ENCODE results near the gene PIEZO2.

PIEZO2 gene

GRCh38 chr18:10875811-10876210, 273.6 kb downstream of the PIEZO2 start:
- ATAC-seq, result no peak
- TF ChIP-seq PPARA (CRISPR knock-in tag; IDR thresholded peaks at IDR 0.05; ENCODE audit: borderline replicate concordance) (no peak), RARB (CRISPR knock-in tag; IDR thresholded peaks at IDR 0.05) (no peak), PATZ1 (CRISPR knock-in tag; IDR thresholded peaks at IDR 0.05; ENCODE audit: borderline replicate concordance) (no peak), SNAI2 (CRISPR knock-in tag; IDR thresholded peaks at IDR 0.05) (no peak), GLIS3 (CRISPR knock-in tag; IDR thresholded peaks at IDR 0.05) (no peak), ZNF70 (CRISPR knock-in tag; IDR thresholded peaks at IDR 0.05) (no peak), ARNTL (CRISPR knock-in tag; IDR thresholded peaks at IDR 0.05; ENCODE audit: borderline replicate concordance, low read depth) (no peak), ISL1 (CRISPR knock-in tag; IDR thresholded peaks at IDR 0.05) (no peak), ZFP3 (CRISPR knock-in tag; IDR thresholded peaks at IDR 0.05) (no peak), POU6F1 (CRISPR knock-in tag; IDR thresholded peaks at IDR 0.05; ENCODE audit: borderline replicate concordance, low read depth) (no peak), ZC3H10 (CRISPR knock-in tag; IDR thresholded peaks at IDR 0.05) (no peak), ESRRG (CRISPR knock-in tag; IDR thresholded peaks at IDR 0.05) (no peak), CSDC2 (CRISPR knock-in tag; IDR thresholded peaks at IDR 0.05) (no peak), CSRNP3 (CRISPR knock-in tag; IDR thresholded peaks at IDR 0.05) (no peak), BACH2 (CRISPR knock-in tag; IDR thresholded peaks at IDR 0.05; ENCODE audit: borderline replicate concordance) (no peak), CREB5 (CRISPR knock-in tag; IDR thresholded peaks at IDR 0.05; ENCODE audit: low read depth) (no peak), ZNF8 (CRISPR knock-in tag; IDR thresholded peaks at IDR 0.05) (no peak)

GRCh38 chr18:10872304-10872703, 277.1 kb downstream of the PIEZO2 start:
- no peak for TF ChIP-seq ISL1 (CRISPR knock-in tag; IDR thresholded peaks at IDR 0.05)
- no peak for ATAC-seq

GRCh38 chr18:10864722-10865121, 284.6 kb downstream of the PIEZO2 start:
- TF ChIP-seq ZFP30 (CRISPR knock-in tag; IDR thresholded peaks at IDR 0.05) (no peak), TCF4 (CRISPR knock-in tag; IDR thresholded peaks at IDR 0.05; ENCODE audit: borderline replicate concordance) (no peak), CSRNP3 (CRISPR knock-in tag; IDR thresholded peaks at IDR 0.05) (no peak), BACH2 (CRISPR knock-in tag; IDR thresholded peaks at IDR 0.05; ENCODE audit: borderline replicate concordance) (no peak), ZNF70 (CRISPR knock-in tag; IDR thresholded peaks at IDR 0.05) (no peak), ZC3H10 (CRISPR knock-in tag; IDR thresholded peaks at IDR 0.05) (no peak), RARB (CRISPR knock-in tag; IDR thresholded peaks at IDR 0.05) (no peak), POU6F1 (CRISPR knock-in tag; IDR thresholded peaks at IDR 0.05; ENCODE audit: borderline replicate concordance, low read depth) (no peak), ZNF565 (CRISPR knock-in tag; conservative IDR thresholded peaks at IDR 0.05; ENCODE audit: low read depth) (no peak), ARNTL (CRISPR knock-in tag; IDR thresholded peaks at IDR 0.05; ENCODE audit: borderline replicate concordance, low read depth) (no peak), PATZ1 (CRISPR knock-in tag; IDR thresholded peaks at IDR 0.05; ENCODE audit: borderline replicate concordance) (no peak), CREB5 (CRISPR knock-in tag; IDR thresholded peaks at IDR 0.05; ENCODE audit: low read depth) (no peak), PPARA (CRISPR knock-in tag; IDR thresholded peaks at IDR 0.05; ENCODE audit: borderline replicate concordance) (no peak), OSR1 (CRISPR knock-in tag; IDR thresholded peaks at IDR 0.05) (no peak), ISL1 (CRISPR knock-in tag; IDR thresholded peaks at IDR 0.05) (no peak), ZNF8 (CRISPR knock-in tag; IDR thresholded peaks at IDR 0.05) (no peak), CSDC2 (CRISPR knock-in tag; IDR thresholded peaks at IDR 0.05) (no peak)
- ATAC-seq, result no peak

All from SK-N-SH treated with all-trans-retinoic acid at 6 μM for 48 hours (cell line).